ENCODE data around the gene EPAS1.

- TF ChIP-seq, protein P1, sequence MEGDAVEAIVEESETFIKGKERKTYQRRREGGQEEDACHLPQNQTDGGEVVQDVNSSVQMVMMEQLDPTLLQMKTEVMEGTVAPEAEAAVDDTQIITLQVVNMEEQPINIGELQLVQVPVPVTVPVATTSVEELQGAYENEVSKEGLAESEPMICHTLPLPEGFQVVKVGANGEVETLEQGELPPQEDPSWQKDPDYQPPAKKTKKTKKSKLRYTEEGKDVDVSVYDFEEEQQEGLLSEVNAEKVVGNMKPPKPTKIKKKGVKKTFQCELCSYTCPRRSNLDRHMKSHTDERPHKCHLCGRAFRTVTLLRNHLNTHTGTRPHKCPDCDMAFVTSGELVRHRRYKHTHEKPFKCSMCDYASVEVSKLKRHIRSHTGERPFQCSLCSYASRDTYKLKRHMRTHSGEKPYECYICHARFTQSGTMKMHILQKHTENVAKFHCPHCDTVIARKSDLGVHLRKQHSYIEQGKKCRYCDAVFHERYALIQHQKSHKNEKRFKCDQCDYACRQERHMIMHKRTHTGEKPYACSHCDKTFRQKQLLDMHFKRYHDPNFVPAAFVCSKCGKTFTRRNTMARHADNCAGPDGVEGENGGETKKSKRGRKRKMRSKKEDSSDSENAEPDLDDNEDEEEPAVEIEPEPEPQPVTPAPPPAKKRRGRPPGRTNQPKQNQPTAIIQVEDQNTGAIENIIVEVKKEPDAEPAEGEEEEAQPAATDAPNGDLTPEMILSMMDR (IDR thresholded peaks at IDR 0.05; ENCODE audit: low read depth, low read length, missing input control), result no peak
- TF ChIP-seq YY1 (IDR thresholded peaks at IDR 0.05) (no peak), ZBTB33 (IDR thresholded peaks at IDR 0.05) (no peak)
- TF ChIP-seq, protein P2, sequence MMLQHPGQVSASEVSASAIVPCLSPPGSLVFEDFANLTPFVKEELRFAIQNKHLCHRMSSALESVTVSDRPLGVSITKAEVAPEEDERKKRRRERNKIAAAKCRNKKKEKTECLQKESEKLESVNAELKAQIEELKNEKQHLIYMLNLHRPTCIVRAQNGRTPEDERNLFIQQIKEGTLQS (IDR thresholded peaks at IDR 0.05), result no peak
Measured at GRCh38 chr2:46345775-46346174, 48.6 kb downstream of the EPAS1 start.

Data from liver (tissue), 3 donors.